ENCODE data around the gene ZDBF2. TPM values are rescaled to one million over a fixed set of nuclear protein-coding genes. Genes with fewer than 3 reads are reported as not detected.

ZDBF2 gene
- total RNA-seq, 6 donors from 2014 or later = 2.2 to 11.7 (median 6.2) TPM

GRCh38 chr2:206245265-206245672, 29.2 kb upstream of the ZDBF2 start:
- peaks cover 0 to 7% (median 1%) of the 10 kb centered on the region in 4 donors for H3K4me1 ChIP-seq
- H3K36me3 ChIP-seq = no peaks in the 10 kb centered on the region
- H3K4me3 ChIP-seq = no peak overlapping the region
- peaks cover 0 to 1% (median 0%) of the 10 kb centered on the region in 4 donors for H3K27me3 ChIP-seq
- H3K27ac ChIP-seq = no peak overlapping the region
- no peaks in the 10 kb centered on the region for H3K9me3 ChIP-seq
- DNase-seq (no peak), ATAC-seq (ENCODE audit: low FRiP score in 2 of 2) (peak; percentile 21 to 81)
- TF ChIP-seq POLR2A (IDR thresholded peaks at IDR 0.05) (no peak), CTCF (IDR thresholded peaks at IDR 0.05) (no peak), POLR2AphosphoS5 (IDR thresholded peaks at IDR 0.05) (no peak), EP300 (IDR thresholded peaks at IDR 0.05) (no peak)
- WGBS, 2 donors = 48 to 51% methylated on average over 2 of the region's 2 CpGs

- WGBS, 2 donors = 46 to 56% methylated on average over 45 of the region's 45 CpGs
- ATAC-seq (ENCODE audit: low FRiP score in 2 of 2) (peak in 1 of 2 donors; percentile 43), DNase-seq (peak in 1 of 2 donors; percentile 64)
- Histone ChIP-seq H3K27me3 (peaks cover 0 to 8% (median 0%) of the 10 kb centered on the region in 4 donors), H3K27ac (no peak overlapping the region), H3K36me3 (no peaks in the 10 kb centered on the region), H3K4me3 (peak overlapping the region in 2 of 4 donors; percentile 7 to 26), H3K4me1 (peaks cover 0 to 7% (median 0%) of the 10 kb centered on the region in 4 donors), H3K9me3 (no peaks in the 10 kb centered on the region)
- no peak for TF ChIP-seq POLR2A (IDR thresholded peaks at IDR 0.05)
- TF ChIP-seq EP300 (IDR thresholded peaks at IDR 0.05) = no peak
- TF ChIP-seq POLR2AphosphoS5 (IDR thresholded peaks at IDR 0.05) = no peak
- no peak for TF ChIP-seq CTCF (IDR thresholded peaks at IDR 0.05)
These were observed 24.2 kb upstream of the ZDBF2 start for GRCh38 chr2:206250041-206250897.

GRCh38 chr2:206253125-206253776, 21.2 kb upstream of the ZDBF2 start:
- TF ChIP-seq POLR2AphosphoS5 (IDR thresholded peaks at IDR 0.05) (no peak), CTCF (IDR thresholded peaks at IDR 0.05) (no peak), EP300 (IDR thresholded peaks at IDR 0.05) (no peak), POLR2A (IDR thresholded peaks at IDR 0.05) (no peak)
- ATAC-seq (ENCODE audit: low FRiP score in 2 of 2) = no peak
- DNase-seq = no peak
- Histone ChIP-seq H3K4me3 (no peak overlapping the region), H3K27me3 (peaks cover 0 to 26% (median 8%) of the 10 kb centered on the region in 4 donors), H3K9me3 (no peaks in the 10 kb centered on the region), H3K27ac (no peak overlapping the region), H3K4me1 (no peaks in the 10 kb centered on the region), H3K36me3 (no peaks in the 10 kb centered on the region)
- 64 to 68% methylated on average over 20 of the region's 20 CpGs for WGBS, 2 donors

DNA sequence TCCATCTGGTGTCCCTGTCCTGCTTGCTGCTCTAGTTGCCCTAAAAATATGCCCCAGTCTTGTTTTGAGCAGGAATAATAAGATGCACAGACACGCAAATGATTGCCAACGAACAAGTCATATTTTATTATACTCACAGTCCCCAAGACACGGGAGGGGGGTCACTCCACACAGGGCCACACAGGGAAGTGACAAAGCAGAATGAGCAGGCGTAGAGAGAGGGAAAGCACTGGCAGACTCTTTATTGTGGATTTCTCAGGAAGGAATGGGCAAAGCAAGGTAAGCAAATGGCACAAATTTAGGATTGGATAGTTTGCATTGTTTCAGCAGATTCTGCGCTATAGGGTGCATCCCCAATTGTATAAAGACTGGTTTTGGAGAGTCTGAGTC, 20.7 kb upstream of the ZDBF2 start:
- TF ChIP-seq POLR2AphosphoS5 (IDR thresholded peaks at IDR 0.05) (no peak), EP300 (IDR thresholded peaks at IDR 0.05) (no peak), POLR2A (IDR thresholded peaks at IDR 0.05) (no peak), CTCF (IDR thresholded peaks at IDR 0.05) (no peak)
- Histone ChIP-seq H3K27ac (no peak overlapping the region), H3K9me3 (no peaks in the 10 kb centered on the region), H3K4me3 (no peak overlapping the region), H3K27me3 (peaks cover 0 to 30% (median 8%) of the 10 kb centered on the region in 4 donors), H3K4me1 (no peaks in the 10 kb centered on the region), H3K36me3 (no peaks in the 10 kb centered on the region)
- no peak for ATAC-seq (ENCODE audit: low FRiP score in 2 of 2)
- DNase-seq = no peak
- 45 to 49% methylated on average over 5 of the region's 5 CpGs for WGBS, 2 donors

All from upper lobe of left lung (tissue), 6 donors.